ENCODE measurements around the gene ZNF474.

GRCh38 chr5:122153230-122153629 is 23.9 kb downstream of the ZNF474 start:
- TF ChIP-seq GATA2 (IDR thresholded peaks at IDR 0.05; ENCODE audit: low read depth, low read length) (no peak), GATA3 (IDR thresholded peaks at IDR 0.05; ENCODE audit: low read depth, low read length) (no peak)

Data from SH-SY5Y (cell line).